ENCODE results near the gene FSTL4.

Gene FSTL4

DNA sequence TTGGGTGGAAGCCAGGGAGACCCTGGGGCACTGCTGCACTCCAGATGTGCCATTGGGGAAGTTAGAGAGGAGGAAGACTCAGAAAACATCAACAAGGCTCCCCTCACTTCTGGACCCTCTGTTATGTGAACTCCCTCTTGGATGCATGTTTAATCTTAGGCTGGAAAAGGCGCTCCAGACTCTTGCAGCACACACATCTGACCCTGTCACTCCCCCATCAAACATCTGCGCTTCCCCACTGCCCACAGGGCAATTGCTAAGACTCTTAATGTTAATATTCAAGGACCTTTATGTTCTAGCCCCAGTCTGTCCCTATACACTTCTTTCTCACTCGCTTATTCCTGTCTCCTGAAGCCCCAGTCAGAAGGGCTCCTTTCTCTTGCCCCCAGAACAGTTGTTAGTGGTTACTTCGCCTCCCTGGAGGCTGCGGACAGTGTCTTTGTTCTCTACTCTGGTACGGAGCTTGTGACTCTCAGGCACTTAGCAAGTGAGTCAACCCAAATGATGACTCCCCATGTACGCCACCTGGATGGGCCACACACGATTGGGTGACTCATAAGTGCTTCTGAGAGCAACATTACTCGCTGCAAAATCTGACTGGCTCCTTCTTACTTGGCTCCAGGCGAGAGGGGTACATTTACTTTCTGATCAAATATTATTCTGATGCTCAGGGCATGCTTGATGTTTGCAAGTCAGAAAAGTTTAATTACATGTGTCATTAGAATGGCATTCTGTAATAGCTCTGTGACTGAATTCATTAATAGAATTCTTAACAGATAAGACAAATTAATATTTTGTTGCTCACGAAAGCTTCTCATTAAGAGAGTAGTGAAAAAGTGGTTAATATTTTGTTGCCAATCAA lies 366.9 kb downstream of the FSTL4 start:
- Histone ChIP-seq H2AFZ (ENCODE audit: low read length) (no peak overlapping the region), H3K4me3 (ENCODE audit: low read depth, low read length, poor library complexity, severe bottlenecking) (no peak overlapping the region), H3K4me1 (ENCODE audit: insufficient read depth, low read length, severe bottlenecking) (no peaks in the 10 kb centered on the region), H3F3A (ENCODE audit: insufficient read depth, low read length) (no peaks in the 10 kb centered on the region), H3K27me3 (ENCODE audit: insufficient read depth, low read length) (0 out of 2 replicates have a peak, but pooled peaks cover 4% of the 10 kb centered on the region), H4K20me1 (ENCODE audit: insufficient read depth, low read length) (no peaks in the 10 kb centered on the region), H3K79me2 (ENCODE audit: insufficient read depth, low read length) (no peaks in the 10 kb centered on the region), H3K9ac (ENCODE audit: low read length) (no peak overlapping the region), H3K9me2 (ENCODE audit: low read depth, low read length) (no peaks in the 10 kb centered on the region), H3K27ac (ENCODE audit: low read depth, low read length, poor library complexity, severe bottlenecking) (no peak overlapping the region), H3K9me3 (ENCODE audit: low read length) (no peaks in the 10 kb centered on the region), H3K36me3 (ENCODE audit: insufficient read depth, low read length) (no peaks in the 10 kb centered on the region), H3K4me2 (ENCODE audit: low read length) (no peak overlapping the region)
- TF ChIP-seq EZH2 (IDR thresholded peaks at IDR 0.05; ENCODE audit: borderline replicate concordance, low read length), result no peak
- TF ChIP-seq, protein P1, sequence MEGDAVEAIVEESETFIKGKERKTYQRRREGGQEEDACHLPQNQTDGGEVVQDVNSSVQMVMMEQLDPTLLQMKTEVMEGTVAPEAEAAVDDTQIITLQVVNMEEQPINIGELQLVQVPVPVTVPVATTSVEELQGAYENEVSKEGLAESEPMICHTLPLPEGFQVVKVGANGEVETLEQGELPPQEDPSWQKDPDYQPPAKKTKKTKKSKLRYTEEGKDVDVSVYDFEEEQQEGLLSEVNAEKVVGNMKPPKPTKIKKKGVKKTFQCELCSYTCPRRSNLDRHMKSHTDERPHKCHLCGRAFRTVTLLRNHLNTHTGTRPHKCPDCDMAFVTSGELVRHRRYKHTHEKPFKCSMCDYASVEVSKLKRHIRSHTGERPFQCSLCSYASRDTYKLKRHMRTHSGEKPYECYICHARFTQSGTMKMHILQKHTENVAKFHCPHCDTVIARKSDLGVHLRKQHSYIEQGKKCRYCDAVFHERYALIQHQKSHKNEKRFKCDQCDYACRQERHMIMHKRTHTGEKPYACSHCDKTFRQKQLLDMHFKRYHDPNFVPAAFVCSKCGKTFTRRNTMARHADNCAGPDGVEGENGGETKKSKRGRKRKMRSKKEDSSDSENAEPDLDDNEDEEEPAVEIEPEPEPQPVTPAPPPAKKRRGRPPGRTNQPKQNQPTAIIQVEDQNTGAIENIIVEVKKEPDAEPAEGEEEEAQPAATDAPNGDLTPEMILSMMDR (IDR thresholded peaks at IDR 0.05; ENCODE audit: low read length), result no peak

DNA sequence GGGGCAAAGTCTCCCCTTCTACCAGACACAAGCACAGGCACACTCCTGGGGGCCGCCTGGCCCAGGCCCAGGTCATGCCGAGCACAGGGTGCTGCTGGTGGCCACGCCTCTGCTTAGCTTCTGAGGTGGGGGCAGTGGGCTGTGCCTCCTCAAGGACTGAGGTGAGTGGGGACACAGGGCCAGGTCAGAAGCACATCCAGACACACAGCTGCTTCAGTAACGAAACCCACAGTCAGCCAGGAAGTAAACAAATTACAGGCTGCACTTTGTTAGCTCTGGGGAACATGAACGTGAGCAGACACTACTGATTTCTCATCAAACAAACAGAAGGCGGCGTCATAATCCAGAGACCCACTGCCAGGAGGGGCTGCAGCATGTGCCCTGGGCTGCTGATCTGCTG lies 368.1 kb downstream of the FSTL4 start:
- no peak overlapping the region for H3K4me2 ChIP-seq (ENCODE audit: low read length)
- no peak overlapping the region for H3K27ac ChIP-seq (ENCODE audit: low read depth, low read length, poor library complexity, severe bottlenecking)
- 0 out of 2 replicates have a peak, but pooled peaks cover 4% of the 10 kb centered on the region for H3K27me3 ChIP-seq (ENCODE audit: insufficient read depth, low read length)

DNA sequence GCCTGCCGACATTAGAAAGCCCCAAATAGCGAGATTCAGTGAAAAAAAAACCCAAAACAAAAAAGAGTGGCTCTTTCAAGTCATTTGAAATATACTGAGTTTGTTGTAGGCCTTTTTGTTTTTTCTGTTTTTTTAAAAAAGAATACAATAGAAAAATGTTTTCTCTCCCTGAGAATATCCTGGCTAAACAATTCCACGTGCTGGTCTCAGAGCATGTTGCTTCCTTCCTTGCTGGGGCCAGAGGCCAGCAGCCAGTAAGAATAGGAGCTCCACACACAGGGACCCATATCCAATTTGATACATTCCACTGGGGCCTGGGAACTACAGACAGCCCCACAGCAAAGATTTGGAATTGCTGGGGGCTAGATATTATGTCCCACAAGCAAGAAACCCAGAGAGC lies 369.1 kb downstream of the FSTL4 start:
- Histone ChIP-seq H3K79me2 (ENCODE audit: insufficient read depth, low read length) (no peaks in the 10 kb centered on the region), H3K9ac (ENCODE audit: low read length) (no peak overlapping the region), H3K9me2 (ENCODE audit: low read depth, low read length) (no peaks in the 10 kb centered on the region), H3K9me3 (ENCODE audit: low read length) (no peaks in the 10 kb centered on the region), H3K27me3 (ENCODE audit: insufficient read depth, low read length) (0 out of 2 replicates have a peak, but pooled peaks cover 4% of the 10 kb centered on the region), H4K20me1 (ENCODE audit: insufficient read depth, low read length) (no peaks in the 10 kb centered on the region), H3K4me2 (ENCODE audit: low read length) (no peak overlapping the region), H3F3A (ENCODE audit: insufficient read depth, low read length) (no peaks in the 10 kb centered on the region), H3K27ac (ENCODE audit: low read depth, low read length, poor library complexity, severe bottlenecking) (no peak overlapping the region), H2AFZ (ENCODE audit: low read length) (no peak overlapping the region), H3K4me3 (ENCODE audit: low read depth, low read length, poor library complexity, severe bottlenecking) (no peak overlapping the region), H3K36me3 (ENCODE audit: insufficient read depth, low read length) (no peaks in the 10 kb centered on the region), H3K4me1 (ENCODE audit: insufficient read depth, low read length, severe bottlenecking) (no peaks in the 10 kb centered on the region)
- TF ChIP-seq, protein P1 (IDR thresholded peaks at IDR 0.05; ENCODE audit: low read length), result no peak
- TF ChIP-seq EZH2 (IDR thresholded peaks at IDR 0.05; ENCODE audit: borderline replicate concordance, low read length), result no peak

More for the DNA sequence above, 368.1 kb downstream of the FSTL4 start:
- no peak for TF ChIP-seq EZH2 (IDR thresholded peaks at IDR 0.05; ENCODE audit: borderline replicate concordance, low read length)
- TF ChIP-seq, protein P1 (IDR thresholded peaks at IDR 0.05; ENCODE audit: low read length), result no peak
- H2AFZ ChIP-seq (ENCODE audit: low read length), result no peak overlapping the region
- no peak overlapping the region for H3K9ac ChIP-seq (ENCODE audit: low read length)
- H3K36me3 ChIP-seq (ENCODE audit: insufficient read depth, low read length), result no peaks in the 10 kb centered on the region
- H3F3A ChIP-seq (ENCODE audit: insufficient read depth, low read length), result no peaks in the 10 kb centered on the region
- H3K9me2 ChIP-seq (ENCODE audit: low read depth, low read length), result no peaks in the 10 kb centered on the region
- no peaks in the 10 kb centered on the region for H3K9me3 ChIP-seq (ENCODE audit: low read length)
- no peaks in the 10 kb centered on the region for H3K79me2 ChIP-seq (ENCODE audit: insufficient read depth, low read length)
- H4K20me1 ChIP-seq (ENCODE audit: insufficient read depth, low read length), result no peaks in the 10 kb centered on the region
- H3K4me3 ChIP-seq (ENCODE audit: low read depth, low read length, poor library complexity, severe bottlenecking), result no peak overlapping the region
- no peaks in the 10 kb centered on the region for H3K4me1 ChIP-seq (ENCODE audit: insufficient read depth, low read length, severe bottlenecking)
